GM12878 (cell line): Measurements from ENCODE around the gene MYBBP1A. TPM values are rescaled to one million over a fixed set of nuclear protein-coding genes. Genes with fewer than 3 reads are reported as not detected.

Experiments used
- ATAC-seq: fragments of 200-7000 bp; cut with Tn5 transposase; 3 replicates; pipeline ENCODE4 v1.9.1; 2020; ENCODE audit warnings: mild to moderate bottlenecking, moderate library complexity
- BruUV-seq: library from RNA; stranded (reverse); fragments of 400-500 nt; replicated peaks from 2 replicates; lab custom pipeline; 2021; lab: Mats Ljungman, UMichigan
- CTCF ChIA-PET: fragments of 300-600 bp; sonication (Branson Sonifier 250); formaldehyde crosslinking; extraction: SDS; loops from one replicate; lab custom pipeline; 2021; ENCODE audit warnings: inconsistent platforms; lab: Yijun Ruan, JAX
- POLR2A ChIA-PET: fragments of 350-600 bp; formaldehyde crosslinking; extraction: SDS; loops from one replicate; lab custom pipeline; 2021; ENCODE audit warnings: inconsistent platforms; lab: Charles Lee
- RAD21 ChIA-PET: fragments of 300-600 bp; sonication (Branson Sonifier 250); formaldehyde crosslinking; loops from one replicate; lab custom pipeline; 2023; ENCODE audit warnings: antibody characterized with exemption; ENCODE audit not compliant: unreplicated experiment; lab: Charles Lee
- SMC1A ChIA-PET: fragments of 300-600 bp; sonication (Branson Sonifier 250); formaldehyde crosslinking; loops from one replicate; lab custom pipeline; 2023; ENCODE audit not compliant: unreplicated experiment, uncharacterized antibody; lab: Charles Lee
- DNase-seq: peaks from one replicate; pipeline ENCODE4 v3.0.0-alpha.2; 2011; ENCODE audit warnings: low read depth, low spot score
- FAIRE-seq: peaks from 3 replicates; lab custom pipeline; 2011; peaks lifted over from hg19 to GRCh38; lab: Jason Lieb, UNC
- H2AFZ ChIP-seq: 2 replicates; pipeline ENCODE4 v1.6.0; 2011; ENCODE audit warnings: low read depth, low read length, control low read depth; ENCODE audit not compliant: control insufficient read depth
- H3K27ac ChIP-seq: 2 replicates; pipeline ENCODE4 v1.5.1; 2011; ENCODE audit warnings: control low read depth; ENCODE audit not compliant: control insufficient read depth, insufficient read depth
- H3K27me3 ChIP-seq, 2 experiments: replicated peaks in 1 of 2; 2 replicates each; pipeline versions ENCODE4 v1.6.0 to v1.6.1; 2011; ENCODE audit warnings: low read length in 1 of 2; ENCODE audit not compliant: control insufficient read depth in 2 of 2, insufficient read depth in 2 of 2
- H3K36me3 ChIP-seq, 2 experiments: 2 replicates each; pipeline ENCODE4 v1.5.1; 2011; ENCODE audit warnings: low read length in 1 of 2; ENCODE audit not compliant: control insufficient read depth in 2 of 2, insufficient read depth in 2 of 2
- H3K4me1 ChIP-seq: 2 replicates; pipeline ENCODE4 v1.6.1; 2011; ENCODE audit warnings: mild to moderate bottlenecking, low read length, moderate library complexity, mixed read lengths; ENCODE audit not compliant: control insufficient read depth, insufficient read depth
- H3K4me2 ChIP-seq: 2 replicates; pipeline ENCODE4 v1.6.0; 2011; ENCODE audit warnings: control low read depth; ENCODE audit not compliant: control insufficient read depth, insufficient read depth
- H3K4me3 ChIP-seq: fragments of 200-600 bp; sonication (generic); 2 replicates; pipeline ENCODE4 v1.5.1; 2016
- H3K79me2 ChIP-seq: 2 replicates; pipeline ENCODE4 v1.6.0; 2011; ENCODE audit warnings: low read length; ENCODE audit not compliant: control insufficient read depth, insufficient read depth
- H3K9ac ChIP-seq: 2 replicates; pipeline ENCODE4 v1.8.0; 2011; ENCODE audit warnings: low read length, control low read depth, mixed read lengths; ENCODE audit not compliant: control insufficient read depth, insufficient read depth
- H3K9me3 ChIP-seq: replicated peaks from 3 replicates; pipeline ENCODE4 v1.5.1; 2011; ENCODE audit warnings: mild to moderate bottlenecking, low read length; ENCODE audit not compliant: control insufficient read depth, insufficient read depth
- H4K20me1 ChIP-seq: 2 replicates; pipeline ENCODE4 v1.6.0; 2011; ENCODE audit not compliant: control insufficient read depth, insufficient read depth
- ATF7 ChIP-seq: fragments of 450-650 bp; IDR thresholded peaks from 2 replicates; pipeline ENCODE4 v1.6.1; 2016; ENCODE audit warnings: low read depth, mild to moderate bottlenecking
- CBX5 ChIP-seq: sonication (generic); IDR thresholded peaks from 2 replicates; pipeline ENCODE4 v1.6.1; 2016; ENCODE audit warnings: low read depth, moderate library complexity, mild to moderate bottlenecking, inconsistent platforms
- MEF2A ChIP-seq: IDR thresholded peaks from 2 replicates; pipeline ENCODE4 v1.6.1; 2011; ENCODE audit warnings: low read depth, mild to moderate bottlenecking, low read length, moderate library complexity; ENCODE audit not compliant: insufficient read depth
- SMAD1 ChIP-seq: fragments of 450-650 bp; IDR thresholded peaks from 2 replicates; pipeline ENCODE4 v1.6.1; 2018; ENCODE audit warnings: mild to moderate bottlenecking, low read depth; ENCODE audit not compliant: partially characterized antibody
- SMAD5 ChIP-seq: IDR thresholded peaks from 2 replicates; pipeline ENCODE4 v1.6.1; 2016; ENCODE audit warnings: antibody characterized with exemption, low read depth
- WRNIP1 ChIP-seq: IDR thresholded peaks from 2 replicates; pipeline ENCODE4 v1.6.1; 2011; ENCODE audit warnings: low read depth, low read length, improper control_type of control experiment, borderline replicate concordance
- ZBED1 ChIP-seq: IDR thresholded peaks from 2 replicates; pipeline ENCODE4 v1.6.1; 2016; ENCODE audit warnings: borderline replicate concordance
- ZNF622 ChIP-seq: fragments of 450-650 bp; IDR thresholded peaks from 2 replicates; pipeline ENCODE4 v1.6.1; 2017; ENCODE audit warnings: mild to moderate bottlenecking, inconsistent platforms
- WGBS: methylation state at CpG from one replicate; pipeline ENCODE4 v1.1.6; 2016; ENCODE audit warnings: low lambda C conversion rate; ENCODE audit not compliant: insufficient replicate concordance, insufficient coverage; ENCODE audit errors: missing lambda C conversion rate; 5-methylcytosine and 5-hydroxymethylcytosine counted together
- in situ Hi-C: fragments of 300-500 bp; cut with MboI; formaldehyde crosslinking; loops from 9 replicates; pipeline ENCODE4 v1.14.3; 2018; ENCODE audit warnings: mixed read lengths
- intact Hi-C: fragments of 100-400 bp; cut with micrococcal nuclease; formaldehyde crosslinking; loops from one replicate; pipeline ENCODE4 v1.14.2; 2022; ENCODE audit not compliant: unreplicated experiment
- polyA plus RNA-seq, 11 experiments: library from polyadenylated mRNA; depleted of rRNA in 4 of 11; unstranded in 6 of 11; stranded (reverse) in 5 of 11; fragments of >200 nt; fragmentation: Nextera tagmentation in 4 of 11; fragmentation: Illumina TruSeq in 1 of 11; extraction: Ambion mirVana in 4 of 11; extraction: Trizol in 1 of 11; gene quantifications; 1 replicate in 1 of 11; 2 replicates in 10 of 11; pipeline versions ENCODE4 v1.2.1 to v1.2.3, GENCODE V29; 2011 to 2016; ENCODE audit warnings: inconsistent platforms in 2 of 11, missing spikeins in 2 of 11, low read depth in 1 of 11
- total RNA-seq, 4 experiments: library from RNA; depleted of rRNA in 3 of 4; stranded (reverse); fragments of >200 nt in 3 of 4; fragmentation: Illumina TruSeq in 1 of 4; extraction: Trizol in 1 of 4; gene quantifications; 2 replicates each; pipeline versions ENCODE4 v1.2.1 to v1.2.3, GENCODE V29; 2013 to 2021
- TF ChIP-seq, protein P1 (sequence below): IDR thresholded peaks from 2 replicates; pipeline ENCODE4 v1.6.1; 2012; ENCODE audit warnings: low read depth, low read length, improper control_type of control experiment
- TF ChIP-seq, protein P2 (sequence below): fragments of 450-650 bp; IDR thresholded peaks from 2 replicates; pipeline ENCODE4 v1.6.1; 2017; ENCODE audit warnings: mild to moderate bottlenecking, moderate library complexity

The MYBBP1A gene
- total and polyA plus RNA-seq, 10 of the 15 experiments (the other 5 are each of a cell fraction or from before 2014, with no cell fraction given): 2.5 to 121 (median 71.6) TPM

DNA sequence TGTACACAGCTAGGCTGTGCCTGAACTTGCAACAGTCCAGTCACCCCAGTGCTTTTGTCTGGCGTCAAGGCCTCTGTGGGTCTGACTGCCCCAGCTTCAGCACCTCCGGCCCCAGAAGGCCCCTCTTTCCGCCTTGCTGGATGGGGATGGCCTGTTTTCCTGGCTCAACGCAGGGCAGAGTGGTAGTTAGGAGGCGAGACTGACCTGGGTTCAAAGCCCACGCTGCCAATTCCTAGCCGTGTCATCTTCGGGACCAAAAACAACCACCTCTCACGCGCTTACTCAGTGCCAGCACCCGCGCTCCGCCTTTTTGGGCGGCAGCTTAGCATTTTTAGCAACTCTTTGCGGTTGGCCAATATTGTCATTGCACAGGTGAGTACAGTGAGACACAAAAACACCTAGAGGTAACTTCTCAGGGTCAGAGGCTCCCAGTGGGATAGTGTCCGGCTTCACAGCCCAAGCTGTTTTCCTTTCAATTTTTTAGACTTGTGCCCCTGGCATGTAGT is 4.6 kb downstream of the MYBBP1A start:
- no peak for DNase-seq
- CTCF ChIA-PET: interaction anchor here (1.6 kb wide), 2 partner anchors 12 to 17 kb away, joined by 3 to 7 read pairs; no protein-coding TSS in a partner anchor
- Histone ChIP-seq H3K79me2 (peaks cover 25% of the 10 kb centered on the region), H3K4me2 (no peak overlapping the region), H3K27me3 (no peaks in the 10 kb centered on the region), H3K9ac (no peak overlapping the region), H3K9me3 (no peaks in the 10 kb centered on the region), H3K4me3 (no peak overlapping the region), H3K4me1 (peaks cover 8% of the 10 kb centered on the region; the same call in 1 of the 2 replicates), H2AFZ (no peak overlapping the region), H3K36me3 (peaks cover 36 to 37% of the 10 kb centered on the region in 2 experiments), H3K27ac (no peak overlapping the region), H4K20me1 (no peaks in the 10 kb centered on the region; the same call in none of the 2 replicates)
- no TSS peak for BruUV-seq
- RAD21 ChIA-PET: no interaction called here
- no peak for ATAC-seq
- SMC1A ChIA-PET: no interaction called here
- 98% methylated on average over 16 of the region's 16 CpGs for WGBS
- POLR2A ChIA-PET: interaction anchor here (0.6 kb wide), 1 partner anchor 131 kb away, joined by 3 read pairs; no protein-coding TSS in a partner anchor
- in situ Hi-C loops: no loop called here
- intact Hi-C loops: no loop called here
- TF ChIP-seq, protein P1, sequence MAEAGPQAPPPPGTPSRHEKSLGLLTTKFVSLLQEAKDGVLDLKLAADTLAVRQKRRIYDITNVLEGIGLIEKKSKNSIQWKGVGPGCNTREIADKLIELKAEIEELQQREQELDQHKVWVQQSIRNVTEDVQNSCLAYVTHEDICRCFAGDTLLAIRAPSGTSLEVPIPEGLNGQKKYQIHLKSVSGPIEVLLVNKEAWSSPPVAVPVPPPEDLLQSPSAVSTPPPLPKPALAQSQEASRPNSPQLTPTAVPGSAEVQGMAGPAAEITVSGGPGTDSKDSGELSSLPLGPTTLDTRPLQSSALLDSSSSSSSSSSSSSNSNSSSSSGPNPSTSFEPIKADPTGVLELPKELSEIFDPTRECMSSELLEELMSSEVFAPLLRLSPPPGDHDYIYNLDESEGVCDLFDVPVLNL: no peak
- no peak for TF ChIP-seq ATF7
- FAIRE-seq: no peak

DNA sequence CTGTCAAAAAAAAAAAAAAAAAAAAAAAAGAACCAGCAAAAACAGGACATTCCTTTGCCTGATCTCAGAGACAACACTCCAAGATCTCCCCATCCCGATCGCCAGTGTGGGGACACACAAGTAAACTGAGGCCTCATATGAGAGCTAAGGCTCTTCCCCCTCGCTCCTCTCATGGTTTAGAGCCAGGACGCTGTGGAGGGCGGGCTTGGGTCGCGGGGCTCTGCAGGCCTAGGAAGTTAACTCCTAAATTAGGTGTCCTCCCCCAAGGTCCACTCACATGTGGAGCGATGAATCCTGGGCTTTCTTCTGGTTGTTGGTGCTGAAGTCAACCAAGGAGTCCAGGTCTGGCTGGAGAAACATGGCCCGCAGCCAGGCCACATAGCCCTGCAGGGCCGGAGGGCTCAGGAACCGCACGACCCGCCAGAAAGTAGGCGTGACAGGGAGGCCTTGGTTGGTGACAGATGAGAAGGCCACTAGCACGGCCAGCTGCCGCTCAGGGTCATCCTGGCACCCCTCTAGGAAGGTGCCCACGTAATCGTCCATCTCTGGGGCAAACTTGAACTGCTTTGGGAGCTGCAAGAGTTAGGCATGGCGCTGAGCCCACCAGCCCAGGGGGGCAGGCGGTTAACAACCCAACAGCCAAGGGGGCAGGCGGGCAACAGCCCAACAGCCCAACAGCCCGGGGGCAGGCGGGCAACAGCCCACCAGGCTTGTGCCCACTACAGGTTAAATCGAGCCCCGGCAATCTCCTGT is 5.2 kb downstream of the MYBBP1A start:
- ChIA-PET POLR2A (interaction anchor here (0.6 kb wide), 3 partner anchors 64 to 476 kb away, joined by 3 to 7 read pairs (median 3); no protein-coding TSS in a partner anchor), SMC1A (no interaction called here), CTCF (interaction anchor here (0.6 to 1.6 kb wide), 3 partner anchors 13 to 350 kb away, joined by 3 to 4 read pairs (median 3); no protein-coding TSS in a partner anchor), RAD21 (interaction anchor here (0.6 kb wide), 1 partner anchor 342 kb away, joined by 3 read pairs; no protein-coding TSS in a partner anchor)
- Histone ChIP-seq H2AFZ (no peak overlapping the region), H4K20me1 (no peaks in the 10 kb centered on the region; the same call in none of the 2 replicates), H3K27me3 (no peaks in the 10 kb centered on the region), H3K9me3 (no peaks in the 10 kb centered on the region), H3K36me3 (peaks cover 36 to 42% of the 10 kb centered on the region in 2 experiments), H3K4me2 (no peak overlapping the region), H3K4me1 (peaks cover 8% of the 10 kb centered on the region; the same call in 1 of the 2 replicates), H3K79me2 (peaks cover 20% of the 10 kb centered on the region), H3K27ac (no peak overlapping the region), H3K4me3 (no peak overlapping the region), H3K9ac (no peak overlapping the region)
- 94% methylated on average over 25 of the region's 25 CpGs for WGBS
- FAIRE-seq (no peak), ATAC-seq (no peak), DNase-seq (no peak)
- in situ Hi-C loops (no loop called here), intact Hi-C loops (no loop called here)
- no TSS peak for BruUV-seq
- TF ChIP-seq MEF2A (no peak), ZBED1 (no peak), ZNF622 (no peak), CBX5 (no peak), SMAD5 (no peak), SMAD1 (no peak), WRNIP1 (no peak)
- TF ChIP-seq, protein P2, sequence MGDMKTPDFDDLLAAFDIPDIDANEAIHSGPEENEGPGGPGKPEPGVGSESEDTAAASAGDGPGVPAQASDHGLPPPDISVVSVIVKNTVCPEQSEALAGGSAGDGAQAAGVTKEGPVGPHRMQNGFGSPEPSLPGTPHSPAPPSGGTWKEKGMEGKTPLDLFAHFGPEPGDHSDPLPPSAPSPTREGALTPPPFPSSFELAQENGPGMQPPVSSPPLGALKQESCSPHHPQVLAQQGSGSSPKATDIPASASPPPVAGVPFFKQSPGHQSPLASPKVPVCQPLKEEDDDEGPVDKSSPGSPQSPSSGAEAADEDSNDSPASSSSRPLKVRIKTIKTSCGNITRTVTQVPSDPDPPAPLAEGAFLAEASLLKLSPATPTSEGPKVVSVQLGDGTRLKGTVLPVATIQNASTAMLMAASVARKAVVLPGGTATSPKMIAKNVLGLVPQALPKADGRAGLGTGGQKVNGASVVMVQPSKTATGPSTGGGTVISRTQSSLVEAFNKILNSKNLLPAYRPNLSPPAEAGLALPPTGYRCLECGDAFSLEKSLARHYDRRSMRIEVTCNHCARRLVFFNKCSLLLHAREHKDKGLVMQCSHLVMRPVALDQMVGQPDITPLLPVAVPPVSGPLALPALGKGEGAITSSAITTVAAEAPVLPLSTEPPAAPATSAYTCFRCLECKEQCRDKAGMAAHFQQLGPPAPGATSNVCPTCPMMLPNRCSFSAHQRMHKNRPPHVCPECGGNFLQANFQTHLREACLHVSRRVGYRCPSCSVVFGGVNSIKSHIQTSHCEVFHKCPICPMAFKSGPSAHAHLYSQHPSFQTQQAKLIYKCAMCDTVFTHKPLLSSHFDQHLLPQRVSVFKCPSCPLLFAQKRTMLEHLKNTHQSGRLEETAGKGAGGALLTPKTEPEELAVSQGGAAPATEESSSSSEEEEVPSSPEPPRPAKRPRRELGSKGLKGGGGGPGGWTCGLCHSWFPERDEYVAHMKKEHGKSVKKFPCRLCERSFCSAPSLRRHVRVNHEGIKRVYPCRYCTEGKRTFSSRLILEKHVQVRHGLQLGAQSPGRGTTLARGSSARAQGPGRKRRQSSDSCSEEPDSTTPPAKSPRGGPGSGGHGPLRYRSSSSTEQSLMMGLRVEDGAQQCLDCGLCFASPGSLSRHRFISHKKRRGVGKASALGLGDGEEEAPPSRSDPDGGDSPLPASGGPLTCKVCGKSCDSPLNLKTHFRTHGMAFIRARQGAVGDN: no peak
